Mammary epithelial cell (primary cell): Measurements from ENCODE around the gene CREB3L2.

Experiments
- EZH2 ChIP-seq: IDR thresholded peaks from 2 replicates; pipeline ENCODE4 v1.6.1; 2012; ENCODE audit warnings: low read length, inconsistent platforms, borderline replicate concordance
- TF ChIP-seq, protein P1 (sequence below), 2 donors: IDR thresholded peaks in 1 of 2; conservative IDR thresholded peaks in 1 of 2; 2 replicates each; pipeline ENCODE4 v1.5.1; 2011 to 2012; ENCODE audit warnings: inconsistent platforms in 2 of 2, low read length in 2 of 2, mild to moderate bottlenecking in 2 of 2, control low read depth in 1 of 2, low read depth in 1 of 2; ENCODE audit not compliant: insufficient read depth in 1 of 2; ENCODE audit errors: extremely low read depth in 1 of 2

GRCh38 chr7:138008019-138008587 is 6.2 kb upstream of the CREB3L2 start:
- no peak for TF ChIP-seq EZH2
- TF ChIP-seq, protein P1, sequence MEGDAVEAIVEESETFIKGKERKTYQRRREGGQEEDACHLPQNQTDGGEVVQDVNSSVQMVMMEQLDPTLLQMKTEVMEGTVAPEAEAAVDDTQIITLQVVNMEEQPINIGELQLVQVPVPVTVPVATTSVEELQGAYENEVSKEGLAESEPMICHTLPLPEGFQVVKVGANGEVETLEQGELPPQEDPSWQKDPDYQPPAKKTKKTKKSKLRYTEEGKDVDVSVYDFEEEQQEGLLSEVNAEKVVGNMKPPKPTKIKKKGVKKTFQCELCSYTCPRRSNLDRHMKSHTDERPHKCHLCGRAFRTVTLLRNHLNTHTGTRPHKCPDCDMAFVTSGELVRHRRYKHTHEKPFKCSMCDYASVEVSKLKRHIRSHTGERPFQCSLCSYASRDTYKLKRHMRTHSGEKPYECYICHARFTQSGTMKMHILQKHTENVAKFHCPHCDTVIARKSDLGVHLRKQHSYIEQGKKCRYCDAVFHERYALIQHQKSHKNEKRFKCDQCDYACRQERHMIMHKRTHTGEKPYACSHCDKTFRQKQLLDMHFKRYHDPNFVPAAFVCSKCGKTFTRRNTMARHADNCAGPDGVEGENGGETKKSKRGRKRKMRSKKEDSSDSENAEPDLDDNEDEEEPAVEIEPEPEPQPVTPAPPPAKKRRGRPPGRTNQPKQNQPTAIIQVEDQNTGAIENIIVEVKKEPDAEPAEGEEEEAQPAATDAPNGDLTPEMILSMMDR (conservative IDR thresholded peaks at IDR 0.05 in 1 of 2, IDR thresholded peaks at IDR 0.05 in 1 of 2; ENCODE audit: extremely low read depth in 1 of 2, insufficient read depth in 1 of 2, low read depth in 1 of 2, low read length in 2 of 2): no peak
